ENCODE measurements around the gene KDM5A.

GRCh38 chr12:308511-308910 is 80.6 kb downstream of the KDM5A start:
- TF ChIP-seq CTCF (IDR thresholded peaks at IDR 0.05; ENCODE audit: extremely low read depth in 1 of 2, insufficient read depth in 1 of 2, low read depth in 1 of 2, low read length in 2 of 2), result no peak
- TF ChIP-seq MYC (IDR thresholded peaks at IDR 0.05; ENCODE audit: low read depth, low read length), result no peak
- no peak for TF ChIP-seq POLR2A (IDR thresholded peaks at IDR 0.05; ENCODE audit: low read depth, low read length)
- TF ChIP-seq EZH2 (IDR thresholded peaks at IDR 0.05; ENCODE audit: borderline replicate concordance, low read depth, low read length, severe bottlenecking), result no peak

Data from endothelial cell of umbilical vein (primary cell).